NCI-H146 treated with DMSO at 0.1 percent for 48 hours (cell line): Measurements from ENCODE around the gene FGD6.
"Not testable (repeated sequence)": the region's sequence is repeated elsewhere in the genome, so short reads cannot be mapped to it uniquely, and the experiment has no call there.

ENCODE experiments used
- DNase-seq: peaks from one replicate; lab custom pipeline; 2025; ENCODE audit not compliant: unreplicated experiment; lab: John Stamatoyannopoulos, UW

FGD6 gene

DNA sequence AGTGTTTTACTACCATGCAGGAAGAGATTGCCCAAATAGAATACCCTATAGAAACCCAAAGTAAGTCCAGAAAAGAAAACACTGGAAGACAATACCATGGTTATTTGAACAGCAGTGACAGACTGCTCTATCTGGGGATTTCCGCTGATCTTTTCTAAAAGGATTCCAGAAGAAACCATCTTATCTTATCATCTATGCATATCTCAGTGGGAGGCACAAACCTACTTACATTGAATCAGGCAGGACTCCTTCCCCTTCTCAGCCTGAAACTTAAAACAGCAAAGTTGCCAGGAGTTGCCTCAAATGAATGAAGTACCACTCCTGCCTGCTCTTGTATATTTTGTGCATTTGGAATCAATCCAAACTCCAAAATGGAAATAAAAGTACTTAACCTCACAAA, 87.2 kb downstream of the FGD6 start:
- DNase-seq = no peak

DNA sequence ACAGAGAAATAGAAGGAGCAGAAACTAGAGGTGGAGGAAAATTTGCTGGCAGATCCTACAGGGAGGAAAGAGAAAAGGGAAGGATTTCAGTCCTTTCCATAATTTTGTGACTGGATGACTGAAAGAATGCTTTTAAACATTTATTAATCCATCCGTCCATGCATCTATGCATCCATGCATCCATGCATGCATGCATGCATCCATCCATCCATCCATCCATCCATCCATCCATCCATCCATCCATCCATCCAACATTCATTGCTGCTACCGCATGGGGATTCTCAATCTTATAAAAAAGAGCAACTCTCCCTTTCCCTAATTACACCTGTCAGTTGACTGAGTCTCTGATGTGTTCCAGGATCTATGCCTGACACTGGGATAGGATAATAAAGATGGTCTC, 88.2 kb downstream of the FGD6 start:
- DNase-seq = no peak

DNA sequence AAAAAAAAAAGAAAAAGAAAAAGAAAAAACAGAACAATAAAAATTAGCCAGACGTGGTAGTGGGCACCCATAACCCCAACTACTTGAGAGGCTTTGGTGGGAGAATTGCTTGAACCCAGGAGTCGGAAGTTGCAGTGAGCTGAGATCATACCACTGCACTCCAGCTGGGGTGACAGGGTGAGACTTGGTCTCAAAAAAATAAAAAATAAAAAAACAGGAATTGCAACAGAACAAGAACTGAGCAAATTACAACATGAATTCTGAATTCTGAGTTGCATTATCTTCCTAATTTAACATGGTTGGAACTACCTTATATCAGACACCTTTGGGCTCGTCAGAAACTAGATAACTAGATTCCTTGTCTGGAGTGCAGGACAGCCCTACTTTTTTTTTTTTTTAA, 90.5 kb downstream of the FGD6 start:
- no peak for DNase-seq

DNA sequence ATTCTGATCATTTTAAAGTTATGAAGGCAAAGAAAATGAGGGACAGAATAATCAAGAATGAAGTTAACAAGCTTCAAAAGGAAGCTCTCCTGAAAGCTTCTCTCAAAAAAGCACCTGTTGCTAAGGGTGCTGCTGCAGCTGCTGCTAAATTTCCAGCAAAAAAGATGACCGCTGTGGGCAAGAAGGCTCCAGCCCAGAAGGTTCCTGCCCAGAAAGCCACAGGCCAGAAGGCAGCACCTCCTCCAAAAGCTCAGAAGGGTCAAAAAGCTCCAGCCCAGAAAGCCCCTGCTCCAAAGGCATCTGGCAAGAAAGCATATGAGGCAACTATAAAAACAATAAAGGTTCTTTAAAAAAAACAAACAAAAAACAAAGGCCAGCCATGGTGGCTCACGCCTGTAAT, 91.2 kb downstream of the FGD6 start:
- DNase-seq = no peak

DNA sequence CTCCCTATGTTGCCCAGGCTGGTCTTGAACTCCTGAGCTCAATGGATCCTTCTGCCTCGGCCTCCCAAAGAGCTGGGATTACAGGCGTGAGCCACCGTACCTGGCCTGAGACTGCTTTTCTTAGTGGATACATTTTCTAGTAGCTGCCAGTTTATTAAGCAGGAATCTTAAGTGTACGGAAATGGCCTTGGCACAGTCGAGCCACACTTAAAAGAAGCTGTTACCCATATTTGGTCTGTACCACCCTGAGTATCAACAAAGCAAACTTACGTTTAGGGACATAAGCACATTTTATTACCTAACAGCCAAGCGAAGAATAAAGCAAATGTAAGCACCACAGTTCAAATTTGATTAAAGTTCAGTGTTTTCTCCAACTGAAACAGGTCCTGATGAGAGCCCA, 93.2 kb downstream of the FGD6 start:
- DNase-seq = no peak

DNA sequence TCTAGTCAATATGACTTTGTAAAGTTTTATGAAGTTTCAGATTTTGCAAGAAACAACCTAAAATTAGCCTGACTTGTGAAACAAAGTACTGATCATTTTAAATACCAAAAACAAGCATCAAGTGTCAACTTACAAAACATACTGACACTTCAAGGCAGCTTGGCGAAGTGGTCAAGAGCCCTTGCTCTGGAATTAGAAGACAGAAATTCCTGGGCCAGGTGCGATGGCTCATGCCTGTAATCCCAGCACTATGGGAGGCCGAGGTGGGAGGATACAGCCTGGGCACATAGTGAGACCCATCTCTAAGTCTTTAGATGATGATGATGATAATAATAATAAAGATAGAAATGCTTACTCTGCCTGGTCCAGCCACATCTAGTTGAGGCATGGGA, 98.5 kb downstream of the FGD6 start:
- no peak for DNase-seq

DNA sequence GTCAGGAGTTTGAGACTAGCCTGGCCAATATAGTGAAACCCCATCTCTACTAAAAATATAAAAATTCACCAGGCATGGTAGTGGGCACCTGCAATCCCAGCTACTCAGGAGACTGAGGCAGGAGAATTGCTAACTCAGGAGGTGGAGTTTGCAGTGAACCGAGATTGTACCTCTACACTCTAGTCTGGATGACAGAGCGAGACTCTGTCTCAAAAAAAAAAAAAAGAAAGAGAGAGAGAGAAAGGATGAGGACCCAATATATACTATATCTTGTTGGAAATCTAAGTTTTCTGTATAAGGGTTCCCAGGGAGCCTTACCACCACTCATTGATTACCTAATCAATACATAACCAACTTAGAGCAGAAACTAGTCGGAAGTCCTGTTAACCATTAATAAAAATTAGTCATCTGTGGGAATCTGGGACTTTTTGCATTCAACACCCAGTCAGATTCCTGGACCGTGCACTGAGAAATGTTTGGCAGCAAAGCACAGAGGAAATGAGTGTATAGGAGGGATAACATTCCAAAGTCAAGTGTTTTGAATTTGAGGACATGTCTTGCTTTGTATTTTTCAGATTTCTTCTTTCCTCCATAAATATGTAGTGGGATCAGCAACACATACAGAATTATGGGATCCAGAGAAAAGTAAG, 99.0 kb downstream of the FGD6 start:
- no peak for DNase-seq

DNA sequence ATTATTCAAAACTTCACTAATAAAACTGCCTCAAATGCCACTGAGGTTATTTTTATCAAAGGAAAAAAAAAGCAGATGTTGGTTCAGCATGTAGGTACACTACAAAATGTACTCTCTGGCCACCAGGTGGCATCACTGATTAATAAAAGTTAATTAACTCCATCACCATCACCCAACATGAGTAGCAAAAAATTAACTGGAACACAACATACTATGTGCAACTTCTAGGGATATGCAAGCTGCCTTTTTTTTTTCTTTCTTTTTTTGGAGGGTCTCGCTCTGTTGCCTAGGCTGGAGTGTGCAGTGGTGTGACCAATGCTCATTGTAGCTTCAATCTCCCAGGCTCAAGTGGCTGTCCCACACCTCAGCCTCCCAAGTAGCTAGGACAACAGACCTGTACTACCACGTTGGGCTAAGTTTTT, 100.1 kb downstream of the FGD6 start:
- peak; percentile 65 for DNase-seq

DNA sequence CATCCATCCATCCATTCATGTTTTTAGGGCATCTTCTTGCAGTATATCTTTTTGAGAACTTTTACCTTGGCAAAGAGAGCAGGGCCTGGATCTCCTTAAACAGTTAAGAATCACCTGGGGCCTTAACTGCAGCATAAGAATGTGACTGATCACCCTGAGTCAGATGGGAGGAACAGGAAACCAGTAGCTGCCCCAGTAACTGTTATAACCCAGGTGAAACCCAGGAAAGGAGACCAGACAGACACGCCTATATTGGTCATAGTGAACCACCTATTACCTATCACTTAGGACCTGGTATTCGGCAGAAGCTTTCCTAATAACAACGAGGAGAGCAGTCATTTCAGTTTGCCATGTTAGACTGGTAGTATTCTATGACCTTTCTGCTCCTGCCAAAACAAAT, 100.5 kb downstream of the FGD6 start:
- DNase-seq = no peak

DNA sequence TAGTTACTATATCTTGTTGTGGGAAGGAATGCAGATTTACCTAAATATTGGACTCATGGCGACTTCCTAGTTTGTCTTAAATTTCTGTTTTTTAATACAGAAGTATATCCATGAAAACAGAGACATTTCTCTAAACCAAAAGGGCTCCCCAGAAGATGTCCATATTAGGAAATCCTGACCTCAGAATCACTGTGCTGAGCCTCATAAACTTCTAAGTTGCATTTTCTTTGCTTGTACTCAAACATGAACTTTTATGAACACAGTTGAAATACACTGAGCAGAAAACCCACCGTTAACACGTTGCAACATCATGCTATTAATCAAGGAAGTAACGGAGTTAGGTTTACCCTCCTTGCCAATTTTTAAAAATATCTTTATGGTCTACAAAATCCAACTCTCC, 100.9 kb downstream of the FGD6 start:
- DNase-seq = no peak

DNA sequence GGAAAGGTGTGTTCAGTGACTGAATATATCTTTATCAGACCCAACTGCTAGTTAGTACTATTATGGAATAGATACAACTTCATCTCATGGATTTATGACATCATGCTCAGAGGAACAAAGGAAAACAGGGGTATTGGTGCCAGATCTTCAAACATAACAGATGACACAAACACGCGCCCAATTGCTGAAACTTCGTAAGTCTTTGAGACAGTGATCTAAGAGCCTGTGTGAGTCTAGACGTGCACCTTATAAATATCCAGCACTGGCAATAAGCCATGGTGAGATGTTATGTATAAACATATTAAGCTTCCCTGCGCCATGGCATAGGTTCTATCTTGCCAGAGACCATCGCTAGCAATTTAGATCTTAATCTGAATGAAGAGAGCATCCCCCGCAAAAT, 101.6 kb downstream of the FGD6 start:
- DNase-seq = no peak

DNA sequence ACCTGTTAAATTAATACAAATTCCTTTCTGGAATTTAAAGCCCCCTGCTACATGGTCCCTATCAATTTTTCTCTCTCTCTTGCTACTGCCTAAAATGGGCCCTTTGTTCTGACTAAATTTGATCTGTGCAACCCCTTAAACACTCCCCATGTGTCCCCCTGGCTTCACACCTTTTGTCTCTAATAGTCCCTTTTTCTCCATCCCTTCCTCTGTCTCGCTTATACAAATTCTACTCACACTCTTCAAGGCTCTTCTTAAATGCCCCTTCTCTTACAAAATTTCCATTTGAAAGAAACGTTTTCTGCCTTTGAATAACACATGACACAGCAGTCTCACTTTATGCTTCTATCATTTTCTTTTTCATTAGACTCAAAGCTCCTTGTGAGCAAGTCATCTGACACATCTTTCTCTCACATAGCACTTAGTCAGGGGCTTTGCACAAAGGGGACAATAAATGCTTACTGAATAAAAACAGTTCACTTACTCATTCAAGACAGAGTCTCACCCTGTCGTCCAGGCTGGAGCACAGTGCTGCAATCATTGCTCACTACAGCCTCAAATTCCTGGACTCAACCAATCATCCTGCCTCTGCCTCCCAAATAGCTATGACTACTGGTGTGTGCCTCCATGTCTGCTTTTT, 102.4 kb downstream of the FGD6 start:
- no peak for DNase-seq

DNA sequence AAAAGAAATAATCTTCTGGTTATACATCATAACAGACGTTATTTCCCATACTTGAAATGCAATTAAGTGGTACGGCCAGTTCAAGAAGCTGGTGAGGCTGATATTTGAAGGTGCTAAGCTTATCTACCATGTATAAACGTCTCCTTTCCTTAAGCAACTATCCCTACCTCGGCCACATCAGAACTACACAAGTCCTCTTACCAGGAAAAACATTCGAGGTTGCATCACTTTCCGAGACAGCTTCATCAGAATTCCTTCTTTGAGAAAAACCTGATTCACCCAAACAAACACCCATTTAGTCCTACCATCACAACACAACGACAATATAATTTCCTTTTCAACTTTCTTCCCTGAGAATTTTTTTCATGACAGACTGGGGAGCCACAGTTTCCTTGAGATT, 109.9 kb downstream of the FGD6 start:
- no peak for DNase-seq

DNA sequence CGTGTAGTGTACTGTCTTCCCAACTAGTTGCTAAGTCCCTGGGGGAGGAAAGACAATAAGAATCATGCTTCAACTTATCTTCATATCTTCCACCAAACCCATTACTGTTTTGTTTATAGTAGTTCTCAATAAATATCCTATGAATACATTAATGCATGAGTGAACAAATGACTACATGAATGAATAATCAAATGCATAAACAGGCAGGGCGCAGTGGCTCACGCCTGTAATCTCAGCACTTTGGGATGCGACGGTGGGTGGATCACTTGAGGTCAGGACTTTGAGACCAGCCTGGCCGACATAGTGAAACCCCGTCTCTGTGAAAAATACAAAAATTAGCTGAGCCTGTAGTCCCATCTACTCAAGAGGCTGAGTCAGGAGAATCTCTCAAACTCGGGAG, 111.7 kb downstream of the FGD6 start:
- DNase-seq = no peak

DNA sequence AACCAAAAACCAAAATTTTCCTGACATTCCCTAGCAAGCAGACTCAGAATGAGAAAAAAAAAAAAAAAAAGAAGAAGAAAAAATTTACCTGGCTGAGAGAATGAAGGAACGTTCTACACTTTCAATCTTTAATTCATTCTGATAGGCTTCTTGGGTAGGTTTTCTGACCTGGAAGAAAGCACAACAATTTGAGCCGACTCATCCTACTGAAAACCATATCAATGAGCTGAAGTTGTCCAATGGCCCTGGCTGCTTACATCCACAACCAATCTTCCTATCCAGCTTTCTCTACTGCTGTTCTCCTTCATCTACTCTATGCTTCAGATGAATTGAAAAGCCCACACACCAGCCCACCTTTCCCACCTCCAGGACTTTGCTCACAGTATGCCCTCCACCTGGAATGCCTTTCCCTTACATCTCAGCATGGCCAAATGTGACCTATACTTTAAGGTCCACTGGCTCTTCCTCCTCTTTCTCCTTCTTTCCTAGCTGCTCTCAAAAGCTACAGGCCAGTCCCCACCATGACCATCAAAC, 112.3 kb downstream of the FGD6 start:
- no peak for DNase-seq

DNA sequence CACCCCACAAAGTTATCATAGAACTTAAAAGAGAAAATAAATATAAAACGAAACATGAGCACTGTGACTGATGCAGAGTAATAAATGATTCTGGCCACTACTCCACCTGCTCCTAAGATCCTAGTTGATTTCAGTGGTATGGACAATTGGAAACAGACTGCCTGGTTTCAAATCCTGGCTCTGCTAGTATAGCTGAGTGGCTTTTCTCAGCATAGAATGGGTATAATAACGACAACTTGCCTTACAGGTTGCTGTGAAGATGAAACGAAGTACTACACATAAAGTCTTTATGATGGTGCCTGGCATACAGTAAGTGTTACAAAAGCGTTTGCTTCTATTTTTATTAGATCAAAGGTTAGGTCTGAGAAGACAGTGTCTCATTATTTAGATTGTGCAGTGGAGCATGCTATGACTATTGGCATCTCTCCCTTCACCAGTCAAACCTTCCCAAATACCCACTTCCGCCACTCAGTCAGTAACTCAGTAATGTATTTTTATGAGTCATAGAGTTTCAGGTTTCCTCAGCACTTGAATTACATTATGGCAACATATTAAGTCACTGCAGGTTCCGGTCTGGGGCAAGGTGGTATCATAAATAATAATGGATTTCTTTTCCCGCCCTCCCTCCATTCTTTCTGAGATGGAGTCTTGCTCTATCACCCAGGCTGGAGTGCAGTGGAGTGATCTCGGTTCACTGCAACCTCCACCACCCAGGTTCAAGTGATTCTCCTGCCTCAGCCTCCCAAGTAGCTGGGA, 114.2 kb downstream of the FGD6 start:
- peak; percentile 3 for DNase-seq

DNA sequence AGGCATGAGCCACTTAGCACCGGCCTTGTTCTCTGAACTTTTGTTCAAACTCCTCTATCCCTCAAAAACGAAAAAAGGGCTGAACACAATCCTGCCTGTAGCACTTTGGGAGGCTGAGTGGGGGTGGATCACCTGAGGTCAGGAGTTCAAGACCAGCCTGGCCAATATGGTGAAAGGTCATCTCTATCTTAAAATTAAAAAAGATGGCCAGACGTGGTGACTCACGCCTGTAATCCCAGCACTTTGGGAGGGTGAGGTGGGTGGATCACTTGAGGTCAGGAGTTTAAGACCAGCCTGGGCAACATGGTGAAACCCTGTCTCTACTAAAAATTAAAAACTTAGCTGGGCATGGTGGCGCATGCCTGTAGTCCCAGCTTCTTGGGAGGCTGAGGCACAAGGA, 115.3 kb downstream of the FGD6 start:
- not testable (repeated sequence) for DNase-seq

DNA sequence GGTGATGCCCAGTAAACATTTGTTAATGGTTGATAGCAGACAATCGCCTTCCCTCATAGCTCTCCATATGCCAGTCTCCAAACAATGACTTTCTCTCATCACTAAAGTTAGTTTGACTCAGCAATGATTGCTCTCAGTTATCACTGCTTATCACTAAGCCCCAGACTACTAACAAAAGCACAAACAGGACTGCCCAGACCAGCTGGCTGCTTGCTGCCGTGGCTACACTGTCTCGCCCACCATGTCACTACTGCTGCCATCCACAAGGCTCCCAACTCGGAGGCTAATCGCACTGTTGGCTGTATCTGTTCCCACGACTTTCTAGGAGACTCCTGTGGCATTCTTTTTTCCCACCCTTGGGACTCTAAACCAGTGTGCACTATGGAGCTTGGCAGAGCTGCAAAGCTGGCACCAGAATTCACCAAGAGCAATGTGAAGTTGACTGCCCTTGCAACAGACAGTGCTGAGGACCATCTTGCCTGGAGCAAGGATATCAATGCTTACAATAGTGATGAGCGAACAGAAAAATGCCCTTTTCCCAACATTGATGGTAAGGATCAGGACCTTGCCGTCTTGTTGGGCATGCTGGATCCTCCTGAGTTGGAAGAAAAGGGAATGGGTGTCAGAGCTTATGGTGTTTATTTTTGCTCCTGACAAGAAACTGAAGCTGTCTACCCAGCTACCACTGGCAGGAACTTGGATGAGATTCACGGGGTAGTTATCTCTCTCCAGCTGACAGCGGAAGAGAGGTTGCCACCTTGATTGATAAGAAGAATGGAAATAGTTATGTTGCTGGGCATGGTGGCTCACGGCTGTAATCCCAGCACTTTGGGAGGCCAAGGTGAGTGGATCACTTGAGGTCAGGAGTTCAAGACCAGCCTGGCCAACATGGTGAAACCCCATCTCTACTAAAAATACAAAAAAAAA, 116.7 kb downstream of the FGD6 start:
- DNase-seq = no peak

DNA sequence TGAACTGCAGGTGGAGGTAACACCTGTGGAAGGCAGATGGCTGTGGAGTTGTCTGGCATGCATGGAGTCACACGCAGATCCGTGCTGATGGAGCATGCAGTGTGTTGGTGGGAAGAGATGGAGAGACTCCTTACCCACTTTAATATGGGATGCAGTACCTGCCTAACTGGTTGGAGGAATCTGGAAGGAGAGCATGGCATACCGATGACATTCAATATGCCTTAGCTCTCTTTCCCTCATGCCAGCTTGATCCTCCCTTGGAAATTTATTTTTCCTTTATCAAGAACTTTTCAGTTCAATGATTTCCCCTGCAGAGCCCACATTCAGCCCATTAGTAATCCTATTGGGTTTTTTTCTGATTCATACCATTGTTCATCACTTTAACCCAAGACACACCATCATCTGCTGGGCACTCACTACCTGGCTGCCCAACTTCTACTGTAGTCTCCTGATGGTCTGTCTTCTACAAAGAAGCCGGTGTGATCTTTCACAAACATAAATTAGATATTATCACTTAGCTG, 117.9 kb downstream of the FGD6 start:
- no peak for DNase-seq

DNA sequence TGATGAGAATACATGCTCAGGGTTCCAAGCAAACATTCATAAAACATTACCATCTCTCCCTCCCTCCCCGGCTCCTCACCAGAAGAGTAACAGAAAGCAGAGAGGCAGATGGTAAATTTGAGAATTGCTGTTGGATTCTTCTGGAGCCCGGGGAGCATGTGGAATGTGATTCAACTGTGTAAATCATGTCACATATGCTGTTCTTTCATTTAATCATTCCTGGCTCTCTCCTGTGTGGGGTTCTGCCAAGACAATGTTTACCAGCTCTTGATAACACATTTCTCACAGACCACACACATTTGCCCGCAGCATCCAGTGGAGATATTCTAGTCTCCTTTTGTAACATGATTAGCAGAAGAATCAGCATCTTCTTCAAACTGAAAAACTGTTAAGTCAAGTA, 120.4 kb downstream of the FGD6 start:
- DNase-seq = no peak

DNA sequence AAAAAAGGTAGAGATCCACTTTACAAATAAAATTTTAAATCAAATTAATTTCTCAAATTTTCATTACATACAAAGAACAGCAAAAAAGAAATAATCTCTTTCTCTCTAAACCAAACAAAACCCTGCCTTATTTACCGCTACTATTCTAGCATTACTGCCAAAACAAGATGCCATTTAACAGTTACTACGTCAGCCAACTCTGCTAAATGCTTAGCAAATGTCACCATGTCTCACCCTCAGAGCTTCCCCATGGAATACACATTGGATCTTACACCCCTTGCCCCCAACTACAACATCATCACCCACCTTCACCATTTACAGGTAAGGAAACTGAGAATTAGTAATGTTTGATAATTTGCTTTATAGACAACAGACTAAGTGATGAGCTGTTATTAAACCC, 120.9 kb downstream of the FGD6 start:
- DNase-seq = no peak
